ENCODE data around the gene RXRG. TPM values are rescaled to one million over a fixed set of nuclear protein-coding genes. Genes with fewer than 3 reads are reported as not detected.

The RXRG gene
- polyA plus RNA-seq, 1 donor from 2014 or later = 0.78 TPM

- H3K4me2 ChIP-seq (ENCODE audit: low read length) = no peak overlapping the region
- H4K20me1 ChIP-seq (ENCODE audit: insufficient read depth) = no peaks in the 10 kb centered on the region
Measured at GRCh38 chr1:165364568-165365133, 80.3 kb downstream of the RXRG start.

GRCh38 chr1:165356876-165357275, 88.0 kb downstream of the RXRG start:
- peak overlapping the region; percentile 60 for H3K4me3 ChIP-seq (ENCODE audit: low read length)
- no peaks in the 10 kb centered on the region for H3K9me2 ChIP-seq (ENCODE audit: insufficient read depth, low read length)
- no peaks in the 10 kb centered on the region for H3K9me3 ChIP-seq (ENCODE audit: low read length)
- no peak overlapping the region for H2AFZ ChIP-seq (ENCODE audit: low read depth, low read length)
- H3K4me2 ChIP-seq (ENCODE audit: low read length) = no peak overlapping the region
- H3F3A ChIP-seq (ENCODE audit: insufficient read depth, low read length, poor library complexity, severe bottlenecking) = no peaks in the 10 kb centered on the region
- H3K9ac ChIP-seq (ENCODE audit: low read length) = no peak overlapping the region
- H3K36me3 ChIP-seq (ENCODE audit: insufficient read depth, low read length) = no peaks in the 10 kb centered on the region
- H3K79me2 ChIP-seq (replicated peaks; ENCODE audit: insufficient read depth, low read length) = no peaks in the 10 kb centered on the region
- no peak overlapping the region for H3K27ac ChIP-seq (ENCODE audit: low read length)
- no peaks in the 10 kb centered on the region for H4K20me1 ChIP-seq (ENCODE audit: insufficient read depth)
- H3K27me3 ChIP-seq (ENCODE audit: insufficient read depth, low read depth, low read length) = peaks cover 83% of the 10 kb centered on the region
- TF ChIP-seq RAD21 (conservative IDR thresholded peaks at IDR 0.05) = no peak
- no peak for TF ChIP-seq CTCF (IDR thresholded peaks at IDR 0.05; ENCODE audit: poor library complexity, severe bottlenecking)
- no peak for TF ChIP-seq SMC3 (conservative IDR thresholded peaks at IDR 0.05; ENCODE audit: poor library complexity)
- no peak for TF ChIP-seq EP300 (conservative IDR thresholded peaks at IDR 0.05; ENCODE audit: poor library complexity, severe bottlenecking)
- no peak for TF ChIP-seq EZH2 (IDR thresholded peaks at IDR 0.05; ENCODE audit: borderline replicate concordance, insufficient read depth, low read length, poor library complexity, severe bottlenecking)
- no peak for TF ChIP-seq TAF1 (IDR thresholded peaks at IDR 0.05; ENCODE audit: low read depth)
- no peak for TF ChIP-seq POLR2AphosphoS5 (IDR thresholded peaks at IDR 0.05)
- TF ChIP-seq, protein P1, sequence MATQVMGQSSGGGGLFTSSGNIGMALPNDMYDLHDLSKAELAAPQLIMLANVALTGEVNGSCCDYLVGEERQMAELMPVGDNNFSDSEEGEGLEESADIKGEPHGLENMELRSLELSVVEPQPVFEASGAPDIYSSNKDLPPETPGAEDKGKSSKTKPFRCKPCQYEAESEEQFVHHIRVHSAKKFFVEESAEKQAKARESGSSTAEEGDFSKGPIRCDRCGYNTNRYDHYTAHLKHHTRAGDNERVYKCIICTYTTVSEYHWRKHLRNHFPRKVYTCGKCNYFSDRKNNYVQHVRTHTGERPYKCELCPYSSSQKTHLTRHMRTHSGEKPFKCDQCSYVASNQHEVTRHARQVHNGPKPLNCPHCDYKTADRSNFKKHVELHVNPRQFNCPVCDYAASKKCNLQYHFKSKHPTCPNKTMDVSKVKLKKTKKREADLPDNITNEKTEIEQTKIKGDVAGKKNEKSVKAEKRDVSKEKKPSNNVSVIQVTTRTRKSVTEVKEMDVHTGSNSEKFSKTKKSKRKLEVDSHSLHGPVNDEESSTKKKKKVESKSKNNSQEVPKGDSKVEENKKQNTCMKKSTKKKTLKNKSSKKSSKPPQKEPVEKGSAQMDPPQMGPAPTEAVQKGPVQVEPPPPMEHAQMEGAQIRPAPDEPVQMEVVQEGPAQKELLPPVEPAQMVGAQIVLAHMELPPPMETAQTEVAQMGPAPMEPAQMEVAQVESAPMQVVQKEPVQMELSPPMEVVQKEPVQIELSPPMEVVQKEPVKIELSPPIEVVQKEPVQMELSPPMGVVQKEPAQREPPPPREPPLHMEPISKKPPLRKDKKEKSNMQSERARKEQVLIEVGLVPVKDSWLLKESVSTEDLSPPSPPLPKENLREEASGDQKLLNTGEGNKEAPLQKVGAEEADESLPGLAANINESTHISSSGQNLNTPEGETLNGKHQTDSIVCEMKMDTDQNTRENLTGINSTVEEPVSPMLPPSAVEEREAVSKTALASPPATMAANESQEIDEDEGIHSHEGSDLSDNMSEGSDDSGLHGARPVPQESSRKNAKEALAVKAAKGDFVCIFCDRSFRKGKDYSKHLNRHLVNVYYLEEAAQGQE (IDR thresholded peaks at IDR 0.05; ENCODE audit: borderline replicate concordance) = no peak

More at GRCh38 chr1:165364568-165365133, 80.3 kb downstream of the RXRG start:
- H3F3A ChIP-seq (ENCODE audit: insufficient read depth, low read length, poor library complexity, severe bottlenecking) = no peaks in the 10 kb centered on the region
- H3K9me3 ChIP-seq (ENCODE audit: low read length) = no peaks in the 10 kb centered on the region
- H2AFZ ChIP-seq (ENCODE audit: low read depth, low read length) = no peak overlapping the region
- H3K36me3 ChIP-seq (ENCODE audit: insufficient read depth, low read length) = no peaks in the 10 kb centered on the region
- no peaks in the 10 kb centered on the region for H3K9me2 ChIP-seq (ENCODE audit: insufficient read depth, low read length)
- no peak overlapping the region for H3K27ac ChIP-seq (ENCODE audit: low read length)
- H3K27me3 ChIP-seq (ENCODE audit: insufficient read depth, low read depth, low read length) = peaks cover 7% of the 10 kb centered on the region
- TF ChIP-seq, protein P1 (IDR thresholded peaks at IDR 0.05; ENCODE audit: borderline replicate concordance) = no peak
- TF ChIP-seq SMC3 (conservative IDR thresholded peaks at IDR 0.05; ENCODE audit: poor library complexity) = no peak
- TF ChIP-seq RAD21 (conservative IDR thresholded peaks at IDR 0.05) = no peak
- no peak for TF ChIP-seq EZH2 (IDR thresholded peaks at IDR 0.05; ENCODE audit: borderline replicate concordance, insufficient read depth, low read length, poor library complexity, severe bottlenecking)
- no peak for TF ChIP-seq CTCF (IDR thresholded peaks at IDR 0.05; ENCODE audit: poor library complexity, severe bottlenecking)
- TF ChIP-seq EP300 (conservative IDR thresholded peaks at IDR 0.05; ENCODE audit: poor library complexity, severe bottlenecking) = no peak
- no peak for TF ChIP-seq TAF1 (IDR thresholded peaks at IDR 0.05; ENCODE audit: low read depth)
- TF ChIP-seq MXI1 (conservative IDR thresholded peaks at IDR 0.05; ENCODE audit: poor library complexity, severe bottlenecking) = no peak
- TF ChIP-seq POLR2AphosphoS5 (IDR thresholded peaks at IDR 0.05) = no peak
- no peaks in the 10 kb centered on the region for H3K79me2 ChIP-seq (replicated peaks; ENCODE audit: insufficient read depth, low read length)
- no peak overlapping the region for H3K4me3 ChIP-seq (ENCODE audit: low read length)
- H3K9ac ChIP-seq (ENCODE audit: low read length) = no peak overlapping the region
